ENCODE measurements around the gene ARL5A.

The ARL5A gene

DNA sequence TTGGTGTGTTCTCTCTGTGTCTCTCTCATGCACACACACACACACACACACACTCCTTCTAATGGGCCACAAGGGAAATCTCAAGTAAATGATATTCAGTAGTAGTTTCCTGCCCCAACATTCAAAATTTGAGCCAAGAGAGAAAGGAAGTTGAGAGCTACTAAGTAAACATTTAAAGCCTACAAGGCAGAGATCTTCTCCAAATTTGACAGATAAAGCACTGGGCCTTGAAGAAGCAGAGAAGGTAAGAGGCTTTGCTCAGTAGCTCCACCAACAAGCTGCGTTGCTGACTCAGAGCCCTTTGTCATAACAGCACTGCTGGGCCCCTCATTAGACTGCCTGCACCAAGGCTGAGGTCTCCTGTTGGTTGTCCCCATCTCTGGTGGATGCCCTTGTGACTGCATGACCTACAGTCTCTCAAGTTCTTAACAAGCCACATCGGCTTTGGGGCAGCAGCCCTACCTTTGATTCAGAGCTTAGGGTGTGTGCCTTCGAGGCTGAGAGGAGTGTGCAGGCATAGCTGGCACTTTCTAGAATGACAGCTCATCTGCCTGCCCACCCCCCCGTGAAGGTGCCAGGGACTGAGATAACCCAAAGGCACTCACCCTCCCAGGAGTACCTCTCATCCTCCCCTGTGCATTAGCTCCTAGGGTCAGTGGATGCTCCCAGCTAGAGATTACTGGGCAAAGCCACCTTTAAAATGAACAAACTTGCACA is 61.6 kb downstream of the ARL5A start:
- no peak for DNase-seq (ENCODE audit: low spot score)

GRCh38 chr2:151765760-151766410 is 62.3 kb downstream of the ARL5A start:
- DNase-seq (ENCODE audit: low spot score): no peak

GRCh38 chr2:151762694-151763093 is 65.5 kb downstream of the ARL5A start:
- DNase-seq (ENCODE audit: low spot score): no peak

- no peak for DNase-seq (ENCODE audit: low spot score)
These were observed 66.5 kb downstream of the ARL5A start for GRCh38 chr2:151761687-151762086.

- no peak for DNase-seq (ENCODE audit: low spot score)
These were observed 67.0 kb downstream of the ARL5A start for GRCh38 chr2:151761193-151761592.

- no peak for DNase-seq (ENCODE audit: low spot score)
These were observed 68.0 kb downstream of the ARL5A start for GRCh38 chr2:151760139-151760650.

DNA sequence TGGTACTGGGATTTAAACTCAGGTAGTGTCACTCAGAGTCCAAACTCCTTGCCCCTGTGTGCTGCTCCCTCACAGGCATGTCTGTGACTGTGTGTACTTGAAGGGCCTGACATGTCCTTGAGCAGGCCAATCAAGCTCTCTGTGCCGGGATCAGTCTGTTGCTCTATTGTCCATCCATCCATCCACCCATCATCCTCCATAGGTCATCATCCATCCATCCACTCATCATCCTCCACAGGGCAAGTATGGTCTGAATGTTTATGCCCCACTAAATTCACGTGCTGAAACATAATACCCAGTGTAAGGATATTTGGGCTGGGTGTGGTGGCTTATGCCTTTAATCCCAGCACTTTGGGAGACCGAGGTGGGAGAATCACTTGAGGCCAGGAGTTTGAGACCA is 69.5 kb downstream of the ARL5A start:
- DNase-seq (ENCODE audit: low spot score): no peak

- no peak for DNase-seq (ENCODE audit: low spot score)
These were observed 70.4 kb downstream of the ARL5A start for GRCh38 chr2:151757861-151758260.

DNA sequence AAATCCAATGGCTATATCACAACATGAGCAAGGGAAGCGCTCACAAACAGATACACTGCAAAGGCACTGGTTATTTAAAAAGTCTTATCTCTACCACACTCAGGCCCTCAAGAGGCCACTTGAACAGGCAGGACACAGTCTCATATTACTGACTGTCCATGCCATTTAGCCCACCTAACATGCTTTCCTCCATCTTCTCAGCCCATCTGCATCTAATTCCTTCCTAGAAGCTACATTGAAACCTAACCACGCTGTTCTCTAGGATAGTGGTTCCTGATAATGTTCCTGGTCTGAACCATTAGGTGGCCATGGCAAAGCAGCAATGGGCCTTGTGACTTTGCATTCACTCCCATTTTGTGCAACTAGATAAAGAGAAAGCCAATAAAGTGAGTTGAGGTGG is 71.4 kb downstream of the ARL5A start:
- DNase-seq (ENCODE audit: low spot score): no peak

DNA sequence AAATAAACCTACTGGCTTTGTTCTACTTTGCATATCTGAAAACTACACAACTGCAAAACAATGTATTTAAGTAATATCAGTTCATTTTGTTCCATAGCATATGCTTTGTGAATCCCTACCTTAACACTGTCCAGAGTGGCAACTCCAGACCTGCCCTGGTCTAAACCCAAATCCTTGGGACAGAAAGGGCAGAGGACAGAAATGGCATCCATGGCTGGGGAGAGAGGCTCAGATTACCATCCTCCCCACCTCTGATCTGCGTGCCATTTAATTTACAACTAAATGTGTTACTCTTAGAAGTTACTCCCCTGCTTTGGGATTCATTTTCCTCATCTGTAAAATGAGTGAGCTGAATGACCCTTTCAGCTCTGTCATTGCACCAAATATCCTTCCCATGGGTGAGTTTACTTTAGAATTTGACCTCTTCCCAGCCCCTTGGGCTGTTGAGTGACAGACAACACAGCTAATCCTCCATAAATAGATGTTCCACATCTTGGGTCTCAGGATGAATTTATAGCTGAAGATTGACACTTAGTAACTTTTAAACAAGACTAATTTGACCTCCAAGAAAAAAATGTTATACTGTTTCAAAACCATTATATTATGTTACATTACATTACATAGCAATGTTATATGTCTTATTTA is 73.8 kb downstream of the ARL5A start:
- DNase-seq (ENCODE audit: low spot score): no peak

DNA sequence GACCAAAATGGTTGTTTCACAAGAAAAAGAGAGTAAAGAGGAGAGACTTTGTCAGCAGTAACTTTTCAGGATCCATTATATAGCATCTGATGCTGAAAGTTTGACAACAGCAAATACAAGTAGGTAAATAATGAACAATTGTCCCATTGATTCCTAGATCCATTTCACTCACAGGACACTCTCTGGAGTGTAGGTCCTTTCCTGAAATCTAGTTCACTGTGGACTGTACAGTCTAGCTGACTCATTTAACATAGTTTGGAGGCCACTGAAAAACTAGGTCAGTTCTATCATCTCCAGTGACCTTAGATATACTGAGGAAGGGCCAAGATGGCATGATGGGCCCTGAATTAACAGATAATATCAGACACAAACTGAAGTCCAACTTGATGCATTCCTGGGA is 74.7 kb downstream of the ARL5A start:
- DNase-seq (ENCODE audit: low spot score): no peak
